Mammary epithelial cell (primary cell): Measurements from ENCODE around the gene SAFB.

Experiments
- EZH2 ChIP-seq: IDR thresholded peaks from 2 replicates; pipeline ENCODE4 v1.6.1; 2012; ENCODE audit warnings: low read length, inconsistent platforms, borderline replicate concordance
- TF ChIP-seq, protein P1 (sequence below), 2 donors: IDR thresholded peaks in 1 of 2; conservative IDR thresholded peaks in 1 of 2; 2 replicates each; pipeline ENCODE4 v1.5.1; 2011 to 2012; ENCODE audit warnings: inconsistent platforms in 2 of 2, low read length in 2 of 2, mild to moderate bottlenecking in 2 of 2, control low read depth in 1 of 2, low read depth in 1 of 2; ENCODE audit not compliant: insufficient read depth in 1 of 2; ENCODE audit errors: extremely low read depth in 1 of 2

DNA sequence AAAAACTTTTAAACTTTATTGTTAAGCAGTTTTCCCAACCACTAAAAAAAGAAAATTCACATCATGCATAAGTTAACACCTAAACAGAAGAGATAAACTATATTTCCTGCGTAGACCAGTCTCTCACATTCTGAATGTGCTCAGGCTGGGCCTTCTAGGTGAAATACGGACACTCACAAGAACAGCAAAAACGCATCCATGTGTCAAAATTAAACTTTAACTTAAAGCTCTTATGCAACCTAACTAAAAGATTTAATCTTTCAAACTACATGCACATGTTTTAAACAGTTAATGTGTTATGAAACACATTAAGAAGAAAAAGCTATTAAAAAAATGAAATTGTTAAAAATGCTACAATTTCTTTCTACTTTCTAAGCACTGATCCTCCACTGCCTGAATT is 2.9 kb upstream of the SAFB start:
- TF ChIP-seq, protein P1, sequence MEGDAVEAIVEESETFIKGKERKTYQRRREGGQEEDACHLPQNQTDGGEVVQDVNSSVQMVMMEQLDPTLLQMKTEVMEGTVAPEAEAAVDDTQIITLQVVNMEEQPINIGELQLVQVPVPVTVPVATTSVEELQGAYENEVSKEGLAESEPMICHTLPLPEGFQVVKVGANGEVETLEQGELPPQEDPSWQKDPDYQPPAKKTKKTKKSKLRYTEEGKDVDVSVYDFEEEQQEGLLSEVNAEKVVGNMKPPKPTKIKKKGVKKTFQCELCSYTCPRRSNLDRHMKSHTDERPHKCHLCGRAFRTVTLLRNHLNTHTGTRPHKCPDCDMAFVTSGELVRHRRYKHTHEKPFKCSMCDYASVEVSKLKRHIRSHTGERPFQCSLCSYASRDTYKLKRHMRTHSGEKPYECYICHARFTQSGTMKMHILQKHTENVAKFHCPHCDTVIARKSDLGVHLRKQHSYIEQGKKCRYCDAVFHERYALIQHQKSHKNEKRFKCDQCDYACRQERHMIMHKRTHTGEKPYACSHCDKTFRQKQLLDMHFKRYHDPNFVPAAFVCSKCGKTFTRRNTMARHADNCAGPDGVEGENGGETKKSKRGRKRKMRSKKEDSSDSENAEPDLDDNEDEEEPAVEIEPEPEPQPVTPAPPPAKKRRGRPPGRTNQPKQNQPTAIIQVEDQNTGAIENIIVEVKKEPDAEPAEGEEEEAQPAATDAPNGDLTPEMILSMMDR (conservative IDR thresholded peaks at IDR 0.05 in 1 of 2, IDR thresholded peaks at IDR 0.05 in 1 of 2; ENCODE audit: extremely low read depth in 1 of 2, insufficient read depth in 1 of 2, low read depth in 1 of 2, low read length in 2 of 2), result no peak
- no peak for TF ChIP-seq EZH2
